Hematopoietic multipotent progenitor cell treated with erythropoietin and hydrocortisone succinate and interleukin-3 and kit ligand, for 17 days (in vitro differentiated cells): ENCODE data around the gene NETO2.
"Not testable (repeated sequence)": the region's sequence is repeated elsewhere in the genome, so short reads cannot be mapped to it uniquely, and the experiment has no call there.

ENCODE experiments used
- DNase-seq: peaks from one replicate; pipeline ENCODE4 v3.0.0-alpha.2; 2015; ENCODE audit warnings: low spot score

The NETO2 gene

DNA sequence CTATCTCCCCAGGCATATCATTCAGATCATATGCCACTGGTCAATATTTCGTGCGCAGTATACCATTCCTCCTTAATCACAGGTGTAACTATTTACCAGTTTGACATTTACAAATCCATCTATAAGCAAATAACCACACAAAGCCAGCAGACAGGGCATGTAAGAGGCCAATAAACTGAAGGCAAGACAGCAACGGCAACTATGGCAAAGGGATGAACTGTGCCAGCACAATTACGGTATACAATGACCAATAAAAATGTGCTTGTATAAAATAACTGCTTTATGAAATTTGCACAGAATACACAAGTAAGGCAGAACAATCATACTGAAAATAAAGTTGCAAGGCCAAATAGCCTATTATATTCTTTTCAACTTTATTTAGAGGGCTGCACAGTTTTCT is 9.2 kb downstream of the NETO2 start:
- DNase-seq: no peak

DNA sequence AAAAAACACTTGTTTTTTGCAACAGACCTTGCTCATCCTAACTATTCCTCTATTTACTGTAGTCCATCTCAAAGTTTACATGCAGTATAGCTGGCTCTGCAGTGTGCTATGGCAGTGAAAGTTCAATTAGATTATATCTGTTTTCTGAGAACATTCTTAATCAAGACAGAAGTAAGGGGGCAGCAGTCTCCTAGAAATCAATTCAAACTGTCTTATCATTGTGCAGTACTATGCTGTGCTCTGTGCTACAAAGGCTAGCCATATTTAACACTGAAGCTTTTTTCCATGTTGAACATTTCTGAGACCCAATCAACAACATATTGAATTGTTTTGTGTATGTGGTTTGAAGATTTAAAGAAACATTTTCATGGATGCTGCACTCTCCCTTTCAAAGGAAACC is 11.4 kb downstream of the NETO2 start:
- no peak for DNase-seq

DNA sequence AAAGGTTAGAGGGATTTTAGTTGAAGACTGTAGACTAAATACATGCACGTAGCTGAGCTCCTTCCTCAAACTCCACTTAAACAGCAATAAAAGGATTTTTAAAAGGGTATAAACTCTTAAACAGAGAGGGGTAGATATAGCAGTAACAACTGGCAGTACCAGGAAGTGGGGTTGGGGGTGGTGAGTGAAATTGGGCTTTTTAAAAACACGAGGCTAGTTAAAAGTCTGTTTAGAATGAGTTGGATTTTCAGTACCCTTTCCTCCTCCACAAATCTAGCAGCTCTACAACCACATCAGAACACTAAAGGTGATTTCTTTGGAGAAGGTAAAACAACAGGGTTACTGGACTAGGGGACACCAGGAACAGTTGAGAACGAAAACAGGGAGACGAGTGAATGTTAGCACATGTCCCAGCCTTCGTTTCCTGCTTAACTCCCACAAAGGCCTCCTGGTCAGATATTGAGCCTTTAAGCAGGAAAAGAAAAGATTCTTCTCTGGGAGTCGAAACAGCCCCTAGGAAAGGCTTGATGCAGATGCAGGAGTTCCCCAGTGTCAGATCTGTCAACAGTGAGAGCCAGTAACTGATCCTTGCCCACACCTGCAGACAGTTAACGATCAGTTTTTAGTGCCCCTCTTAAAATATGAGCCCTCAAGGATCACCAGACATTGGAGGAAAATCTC is 13.8 kb downstream of the NETO2 start:
- DNase-seq: no peak

DNA sequence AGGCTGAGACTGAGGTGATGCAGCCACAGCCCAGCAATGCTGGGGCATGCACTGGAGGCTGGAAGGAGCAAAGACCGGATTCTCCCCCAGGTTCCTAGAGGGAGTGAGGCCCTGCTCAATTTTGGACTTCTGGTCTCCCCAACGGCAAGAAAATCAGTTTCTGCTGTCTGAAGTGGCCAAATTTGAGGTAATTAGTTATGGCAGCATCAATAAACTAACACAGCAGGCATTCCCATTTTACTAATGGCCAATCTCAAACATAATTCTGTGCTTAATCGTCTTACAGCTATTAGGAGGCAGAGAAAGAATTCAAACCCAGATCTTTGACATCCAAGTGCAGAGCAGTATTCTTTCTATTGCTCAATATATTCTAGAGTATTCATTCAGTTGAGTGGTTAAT is 16.2 kb downstream of the NETO2 start:
- no peak for DNase-seq

DNA sequence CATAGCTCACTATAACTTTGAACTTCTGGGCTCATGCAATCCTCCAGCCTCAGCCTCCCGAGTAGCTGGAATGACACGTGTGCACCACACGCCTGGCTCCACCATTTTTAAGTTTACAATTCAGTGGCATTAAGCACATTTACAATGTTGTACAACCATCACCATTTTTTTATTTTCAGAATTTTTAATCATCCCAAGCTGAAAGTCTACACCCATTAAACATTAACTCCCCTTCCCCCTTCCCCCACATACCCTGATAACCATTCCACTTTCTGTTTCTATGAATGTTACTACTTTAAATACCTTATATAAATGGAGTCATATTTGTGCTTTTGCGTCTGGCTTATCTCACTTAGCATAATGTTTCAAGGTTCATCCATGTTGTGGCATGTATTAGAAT is 18.0 kb downstream of the NETO2 start:
- no peak for DNase-seq

DNA sequence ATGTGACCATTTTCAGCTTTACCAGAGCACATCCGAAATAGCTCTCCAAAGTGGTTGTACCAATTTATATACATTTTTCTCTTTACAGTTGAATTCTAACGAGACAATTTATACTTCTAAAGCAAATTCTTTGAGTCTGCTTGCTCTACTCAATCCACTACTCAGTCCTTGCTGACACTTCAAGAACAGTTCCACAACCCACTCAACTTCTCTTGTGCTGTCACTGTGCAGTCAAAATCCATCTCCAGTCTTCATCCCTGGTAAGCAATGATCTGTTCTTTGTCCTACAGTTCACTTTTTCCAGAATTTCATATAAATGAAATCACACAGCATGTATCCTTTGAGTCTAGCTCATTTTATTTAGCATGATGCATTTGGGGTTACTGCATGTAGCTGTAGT is 30.6 kb downstream of the NETO2 start:
- no peak for DNase-seq

DNA sequence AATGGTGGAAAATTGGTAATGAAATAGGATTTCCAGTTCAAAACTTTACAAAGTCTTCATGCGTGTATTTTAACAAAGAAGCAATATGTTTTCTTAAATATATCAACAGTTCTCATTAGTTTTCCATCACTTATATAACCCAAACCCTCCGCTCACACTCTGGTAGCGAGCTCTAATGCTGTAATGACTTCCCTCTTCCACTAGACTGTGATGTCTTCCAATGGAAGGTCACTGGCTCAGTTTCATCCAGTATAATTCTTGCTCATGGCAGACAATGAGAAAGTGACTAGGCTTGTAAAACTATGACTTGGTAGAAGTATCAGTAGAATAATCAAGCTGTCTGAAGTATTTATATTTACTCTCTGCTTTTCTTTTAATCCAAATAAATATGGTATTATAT is 32.8 kb downstream of the NETO2 start:
- DNase-seq: no peak

DNA sequence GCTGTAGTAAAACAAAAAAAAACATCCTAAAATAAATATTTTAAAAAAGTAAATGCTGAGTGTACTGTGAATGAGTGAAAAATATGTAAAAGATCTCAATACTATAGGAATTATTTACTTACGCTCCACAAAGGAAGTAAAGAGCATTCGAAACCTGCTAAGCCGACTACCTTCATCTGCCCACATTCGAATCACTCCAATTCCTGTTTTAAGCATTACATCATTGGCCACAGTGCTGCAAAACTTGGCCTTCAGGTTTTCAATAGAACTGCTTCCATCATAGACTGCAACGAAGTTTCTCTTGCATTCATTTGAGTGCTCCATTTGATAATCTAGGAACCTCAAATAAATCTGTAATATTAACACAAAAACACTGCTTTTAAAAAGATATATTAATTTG is 34.4 kb downstream of the NETO2 start:
- no peak for DNase-seq

DNA sequence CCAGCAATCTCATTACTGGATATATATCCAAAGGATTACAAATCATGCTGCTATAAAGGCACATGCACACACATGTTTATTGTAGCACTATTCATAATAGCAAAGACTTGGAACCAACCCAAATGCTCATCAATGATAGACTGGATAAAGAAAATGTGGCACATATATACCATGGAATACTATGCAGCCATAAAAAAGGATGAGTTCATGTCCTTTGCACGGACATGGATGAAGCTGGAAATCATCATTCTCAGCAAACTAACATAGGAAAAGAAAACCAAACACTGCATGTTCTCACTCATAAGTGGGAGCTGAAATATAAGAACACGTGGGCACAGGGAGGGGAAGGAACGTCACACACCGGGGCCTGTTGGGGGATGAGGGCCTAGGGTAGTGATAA is 40.8 kb downstream of the NETO2 start:
- DNase-seq: not testable (repeated sequence)

DNA sequence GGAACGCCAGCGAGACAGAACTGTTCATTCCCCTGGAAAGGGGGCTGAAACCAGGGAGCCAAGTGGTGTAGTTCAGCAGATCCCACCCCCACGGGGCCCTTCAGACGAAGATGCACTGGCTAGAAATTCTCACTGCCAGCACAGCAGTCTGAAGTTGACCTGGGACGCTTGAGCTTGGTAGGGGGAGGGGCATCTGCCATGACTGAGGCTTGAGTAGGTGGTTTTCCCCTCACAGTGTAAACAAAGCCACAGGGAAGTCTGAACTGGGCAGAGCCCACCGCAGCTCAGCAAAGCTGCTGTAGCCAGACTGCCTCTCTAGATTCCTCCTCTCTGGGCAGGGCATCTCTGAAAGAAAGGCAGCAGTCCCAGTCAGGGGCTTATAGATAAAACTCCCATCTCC is 46.6 kb downstream of the NETO2 start:
- not testable (repeated sequence) for DNase-seq

DNA sequence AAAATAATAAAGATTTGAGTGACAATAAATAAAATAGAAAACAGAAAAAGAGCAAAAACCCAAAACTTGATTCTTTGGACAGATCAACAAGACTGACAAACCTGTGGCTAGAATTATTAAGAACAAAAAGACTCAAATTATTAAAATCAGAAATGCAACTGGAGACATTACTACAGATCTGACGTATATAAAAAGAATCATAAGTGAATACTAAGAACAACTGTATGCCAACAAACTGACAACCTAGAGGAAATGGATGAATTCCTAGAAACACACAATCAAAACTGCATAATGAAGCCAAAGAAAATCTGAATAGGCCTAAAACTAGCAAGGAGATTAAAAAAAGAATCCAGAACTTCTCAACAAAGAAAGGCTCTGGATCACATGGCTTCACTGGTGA is 47.4 kb downstream of the NETO2 start:
- no peak for DNase-seq

DNA sequence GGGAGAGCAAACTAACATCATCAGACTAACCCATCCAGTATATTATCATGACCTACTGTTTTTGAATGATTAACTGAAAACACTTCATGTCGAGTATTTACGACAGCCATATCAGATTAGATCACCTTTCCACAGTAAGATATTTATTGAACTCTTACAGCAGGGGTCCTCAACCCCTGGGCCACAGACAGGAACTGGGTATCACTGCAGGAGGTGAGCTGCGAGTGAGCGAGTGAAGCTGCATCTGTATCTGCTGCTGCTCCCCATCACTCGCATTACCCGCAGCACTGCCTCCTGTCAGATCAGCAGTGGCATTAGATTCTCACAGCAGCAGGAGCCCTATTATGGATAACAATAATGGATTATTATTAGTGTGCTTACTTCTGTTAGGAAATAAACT is 59.5 kb downstream of the NETO2 start:
- no peak for DNase-seq

DNA sequence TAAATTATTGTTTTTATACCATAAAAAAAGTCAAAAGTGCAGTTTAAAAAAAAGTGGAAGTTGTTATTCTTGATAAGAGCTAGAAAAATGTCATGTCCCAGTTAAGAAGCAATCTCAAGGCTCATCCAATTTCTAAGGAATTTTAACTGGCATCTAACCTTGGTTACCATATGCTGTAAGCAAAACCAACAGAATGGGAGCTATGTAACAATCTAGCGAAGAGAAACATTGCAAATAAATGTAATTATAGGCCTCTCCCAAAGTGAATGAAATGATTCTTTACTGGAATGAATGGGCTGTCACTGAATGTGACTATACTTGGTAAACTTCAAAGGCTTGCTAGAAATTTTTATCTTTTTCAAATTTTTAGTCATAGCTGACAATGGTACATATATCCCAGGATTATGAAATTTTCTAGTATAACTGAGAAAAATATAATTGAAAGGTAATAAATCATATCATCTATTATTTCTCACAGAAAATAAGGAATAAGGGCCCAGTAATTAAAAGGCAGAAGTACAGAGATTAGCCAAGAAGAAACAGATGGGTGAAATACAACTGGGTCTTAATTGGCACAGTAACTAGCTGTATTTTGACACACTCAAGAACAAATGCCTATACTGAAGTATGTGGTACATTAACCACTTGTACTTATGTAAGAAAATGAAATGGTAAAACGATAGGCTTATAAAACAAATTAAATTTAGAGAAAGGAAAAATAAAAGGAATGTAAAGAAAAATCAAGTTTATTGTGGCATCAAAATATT is 61.5 kb downstream of the NETO2 start:
- DNase-seq: no peak

DNA sequence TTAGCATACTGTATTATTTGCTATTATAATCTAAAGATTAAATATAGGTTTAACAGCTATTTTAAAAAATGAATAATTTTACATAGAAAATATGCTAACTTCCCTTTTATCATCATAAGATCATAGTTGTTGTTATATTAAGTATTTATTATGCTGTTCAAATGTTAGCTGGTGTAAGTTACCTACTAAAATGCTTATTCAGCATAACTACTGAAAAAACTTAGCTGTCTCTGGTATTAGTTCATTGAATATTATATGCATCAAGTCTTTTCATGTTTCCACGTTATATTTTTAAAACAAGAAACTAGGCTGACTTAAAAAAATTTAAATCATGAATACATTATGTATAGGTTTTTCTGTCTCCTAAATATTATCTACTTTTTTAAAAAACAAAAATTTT is 62.6 kb downstream of the NETO2 start:
- DNase-seq: no peak

DNA sequence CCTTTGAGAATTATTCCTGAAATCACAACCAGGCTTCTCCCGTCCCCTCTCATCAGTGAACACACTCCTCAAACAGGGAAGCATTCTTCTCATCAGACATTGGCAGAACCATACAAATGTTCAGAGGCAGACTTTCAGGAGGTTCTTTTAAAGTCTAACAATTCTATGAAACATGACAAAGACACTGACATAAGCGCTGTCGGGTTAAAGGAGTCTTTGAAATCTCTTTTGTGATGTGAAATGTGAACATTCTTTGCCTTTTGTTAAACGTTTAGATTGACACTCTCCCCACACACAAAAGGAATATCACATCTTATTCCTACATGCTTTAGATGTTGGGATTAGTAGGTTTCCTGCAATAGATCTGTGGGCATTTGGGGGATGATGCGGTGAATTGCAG is 63.9 kb downstream of the NETO2 start:
- no peak for DNase-seq

DNA sequence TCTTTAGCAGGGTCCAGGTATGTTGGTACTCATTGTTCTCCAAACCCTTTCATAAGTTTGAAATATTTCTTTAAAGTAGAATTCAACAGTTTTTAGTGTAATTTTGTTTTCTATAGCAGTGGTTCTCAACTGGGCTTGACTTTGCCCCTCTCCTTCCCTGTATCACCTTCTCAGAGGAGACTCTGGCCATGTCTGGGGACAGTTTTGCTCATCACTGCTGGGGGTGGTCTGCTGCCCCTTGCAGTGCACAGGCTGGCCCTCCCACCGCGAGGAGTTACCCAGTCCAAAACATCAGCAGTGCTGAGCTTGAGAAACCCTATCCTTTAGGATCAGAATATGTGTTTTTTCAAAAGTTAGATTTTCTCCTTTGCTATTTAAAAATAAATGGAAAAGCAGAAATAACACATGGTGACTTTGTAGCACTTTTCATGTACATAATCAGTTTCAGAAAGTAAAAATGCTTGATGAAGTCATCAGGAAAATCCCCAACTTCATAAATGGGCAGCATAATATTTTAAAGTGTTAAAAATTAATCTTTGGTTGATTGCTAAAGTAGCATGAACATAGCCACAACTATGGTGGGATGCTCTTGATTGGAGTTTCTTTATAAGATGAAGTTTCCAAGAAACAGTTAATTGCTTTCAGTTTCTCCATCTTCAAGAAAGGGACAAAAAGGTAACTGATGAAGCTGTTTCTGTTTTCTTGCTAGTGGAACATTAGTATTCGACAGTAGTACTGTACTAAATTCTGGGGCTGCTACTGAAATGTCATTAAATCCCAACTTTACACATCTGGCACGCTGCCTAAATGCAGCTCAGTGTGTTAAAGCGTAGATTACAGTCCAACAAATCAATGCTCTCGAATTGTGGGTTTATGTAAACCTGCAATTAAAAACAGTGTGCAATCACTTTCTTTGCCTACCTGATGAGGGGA is 70.3 kb downstream of the NETO2 start:
- no peak for DNase-seq

DNA sequence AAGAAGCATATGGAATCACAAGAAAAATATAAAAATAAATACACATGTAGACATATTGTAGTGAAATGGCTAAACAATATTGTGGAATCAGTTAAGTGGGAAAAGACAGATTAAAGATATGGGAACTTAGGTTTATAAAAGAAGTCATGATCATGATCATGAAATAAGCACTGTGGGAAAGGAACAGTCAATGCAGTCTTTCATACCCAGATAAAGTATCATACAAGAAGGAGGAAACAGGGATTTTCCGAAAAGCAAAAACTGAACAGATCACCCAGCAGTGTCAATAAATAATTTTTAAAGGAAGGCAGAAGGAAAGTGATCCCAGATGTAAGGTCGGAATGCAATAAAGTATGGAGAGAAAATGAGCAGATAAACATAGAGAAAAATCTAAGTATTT is 71.6 kb downstream of the NETO2 start:
- no peak for DNase-seq

DNA sequence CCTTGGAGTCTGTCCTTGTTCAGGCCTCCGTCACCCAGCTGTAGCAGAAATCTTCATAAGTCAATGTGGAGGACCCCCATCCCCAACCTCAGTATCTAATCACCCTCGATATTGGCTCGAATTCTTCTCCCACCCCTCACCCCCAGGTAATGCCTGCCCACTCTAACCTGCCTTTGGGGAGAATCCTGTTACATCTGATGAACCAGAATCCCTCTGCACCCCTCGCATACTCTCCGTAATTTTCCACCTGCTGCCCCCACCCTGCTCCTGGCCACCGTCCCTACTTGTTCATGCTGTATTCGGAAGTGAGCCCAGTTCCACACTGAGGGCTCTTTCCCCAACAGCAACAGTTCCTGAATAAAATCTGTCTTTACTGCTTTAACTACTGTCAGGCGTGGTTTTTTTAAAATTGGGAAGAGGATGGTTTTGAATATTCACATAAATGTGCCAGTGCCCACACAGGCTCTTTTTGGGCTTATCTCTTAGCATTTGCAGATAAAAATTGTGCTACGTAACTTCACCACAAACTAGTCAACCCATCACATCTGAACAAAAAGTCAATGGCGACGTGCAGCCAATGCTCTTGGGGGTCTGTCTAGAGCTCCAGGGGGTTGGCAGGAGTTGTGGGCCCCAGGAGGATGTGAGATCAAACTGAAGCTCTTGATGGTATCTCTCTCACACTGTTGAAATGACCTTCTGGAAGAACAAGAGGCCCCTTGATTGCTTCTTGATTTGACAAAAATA is 73.7 kb downstream of the NETO2 start:
- no peak for DNase-seq

DNA sequence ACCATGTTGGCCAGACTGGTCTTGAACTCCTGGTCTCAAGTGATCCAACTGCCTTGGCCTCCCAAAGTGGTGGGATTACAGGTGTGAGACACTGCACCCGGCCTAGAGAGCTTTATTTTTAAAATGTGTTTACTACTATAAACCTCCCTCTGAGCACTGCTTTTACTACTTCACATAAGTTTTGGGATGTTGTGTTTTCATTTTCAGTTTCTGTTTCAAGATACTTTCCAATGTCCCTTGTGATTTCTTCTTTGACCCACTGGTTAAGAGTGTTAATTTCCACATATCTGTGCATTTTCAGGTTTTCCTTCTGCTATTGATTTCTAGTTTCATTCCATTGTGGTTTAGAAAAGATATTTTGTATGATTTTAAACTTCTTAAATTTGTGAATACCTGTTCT is 74.4 kb downstream of the NETO2 start:
- no peak for DNase-seq

DNA sequence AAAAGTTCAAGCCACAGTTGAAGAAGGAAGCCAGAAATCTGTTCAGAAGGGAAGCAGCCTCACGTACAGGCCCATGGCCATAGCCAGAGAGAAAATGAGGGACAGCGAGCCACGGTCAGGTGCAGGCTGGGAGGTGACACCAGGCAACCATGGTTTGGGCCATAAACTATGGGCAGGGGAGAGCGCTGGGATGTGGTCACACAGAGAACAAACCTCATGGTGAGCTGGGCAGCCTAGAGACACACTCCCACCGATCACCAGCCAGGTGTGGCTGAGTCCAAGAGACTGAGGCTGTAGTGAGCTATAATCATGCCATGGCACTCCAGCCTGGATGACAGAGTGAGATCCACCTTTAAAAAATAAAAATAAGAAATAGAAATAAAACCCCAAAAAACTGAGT is 76.5 kb downstream of the NETO2 start:
- DNase-seq: no peak

DNA sequence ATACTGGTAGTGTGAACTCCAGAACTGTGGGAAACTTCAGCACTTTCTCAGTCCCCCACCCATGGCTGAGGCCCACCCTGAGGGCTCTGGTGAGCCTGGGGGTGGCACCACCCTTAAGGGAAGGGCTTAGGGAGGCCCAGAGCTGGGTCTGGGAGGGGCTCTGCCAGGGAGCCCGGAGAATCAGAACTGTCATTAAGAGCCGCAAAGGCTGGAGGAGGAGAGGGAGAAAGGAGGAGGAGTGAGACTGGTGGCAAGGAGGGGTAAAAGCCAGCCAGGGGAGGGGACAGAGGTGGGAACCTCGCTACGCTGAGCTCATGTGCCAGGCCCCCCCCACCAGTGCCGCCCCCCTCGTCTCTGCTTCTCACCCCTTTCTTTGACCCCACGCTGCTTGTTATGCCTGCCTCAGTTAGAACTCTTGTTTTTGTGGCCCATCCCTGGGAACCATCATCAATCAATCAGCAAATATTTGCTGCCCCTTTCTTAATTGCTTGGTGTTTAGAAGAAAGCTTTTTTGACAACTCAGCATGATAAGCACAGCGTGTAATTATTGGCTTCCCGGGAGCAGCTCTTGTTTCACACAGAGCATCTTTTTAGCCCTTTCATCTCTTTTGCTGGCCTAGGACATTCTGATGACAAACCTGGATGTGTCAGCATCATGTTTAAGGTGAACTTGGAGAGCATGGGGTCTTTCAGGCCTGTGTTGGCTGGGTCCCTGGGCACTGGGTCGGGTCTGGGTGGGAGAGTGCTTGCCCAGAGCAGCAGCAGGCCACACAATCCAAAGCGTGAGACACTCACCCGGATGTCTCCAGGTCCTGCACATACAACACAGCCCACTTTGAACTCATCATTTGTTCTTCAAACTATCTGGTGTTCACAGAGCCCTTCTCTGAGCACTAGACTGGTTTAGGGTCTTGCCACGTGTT is 77.7 kb downstream of the NETO2 start:
- no peak for DNase-seq
